GM12878 (cell line): ENCODE results near the gene POFUT2. TPM values are rescaled to one million over a fixed set of nuclear protein-coding genes. Genes with fewer than 3 reads are reported as not detected.
A peak's percentile ranks its signal among the peaks of the same experiment; 100 is the strongest.

Experiments
- ATAC-seq: fragments of 200-7000 bp; cut with Tn5 transposase; 3 replicates; pipeline ENCODE4 v1.9.1; 2020; ENCODE audit warnings: mild to moderate bottlenecking, moderate library complexity
- BruUV-seq: library from RNA; stranded (reverse); fragments of 400-500 nt; replicated peaks from 2 replicates; lab custom pipeline; 2021; lab: Mats Ljungman, UMichigan
- CTCF ChIA-PET: fragments of 300-600 bp; sonication (Branson Sonifier 250); formaldehyde crosslinking; extraction: SDS; loops from one replicate; lab custom pipeline; 2021; ENCODE audit warnings: inconsistent platforms; lab: Yijun Ruan, JAX
- POLR2A ChIA-PET: fragments of 350-600 bp; formaldehyde crosslinking; extraction: SDS; loops from one replicate; lab custom pipeline; 2021; ENCODE audit warnings: inconsistent platforms; lab: Charles Lee
- RAD21 ChIA-PET: fragments of 300-600 bp; sonication (Branson Sonifier 250); formaldehyde crosslinking; loops from one replicate; lab custom pipeline; 2023; ENCODE audit warnings: antibody characterized with exemption; ENCODE audit not compliant: unreplicated experiment; lab: Charles Lee
- SMC1A ChIA-PET: fragments of 300-600 bp; sonication (Branson Sonifier 250); formaldehyde crosslinking; loops from one replicate; lab custom pipeline; 2023; ENCODE audit not compliant: unreplicated experiment, uncharacterized antibody; lab: Charles Lee
- DNase-seq: peaks from one replicate; pipeline ENCODE4 v3.0.0-alpha.2; 2011; ENCODE audit warnings: low read depth, low spot score
- FAIRE-seq: peaks from 3 replicates; lab custom pipeline; 2011; peaks lifted over from hg19 to GRCh38; lab: Jason Lieb, UNC
- H2AFZ ChIP-seq: 2 replicates; pipeline ENCODE4 v1.6.0; 2011; ENCODE audit warnings: low read depth, low read length, control low read depth; ENCODE audit not compliant: control insufficient read depth
- H3K27ac ChIP-seq: 2 replicates; pipeline ENCODE4 v1.5.1; 2011; ENCODE audit warnings: control low read depth; ENCODE audit not compliant: control insufficient read depth, insufficient read depth
- H3K27me3 ChIP-seq, 2 experiments: replicated peaks in 1 of 2; 2 replicates each; pipeline versions ENCODE4 v1.6.0 to v1.6.1; 2011; ENCODE audit warnings: low read length in 1 of 2; ENCODE audit not compliant: control insufficient read depth in 2 of 2, insufficient read depth in 2 of 2
- H3K36me3 ChIP-seq, 2 experiments: 2 replicates each; pipeline ENCODE4 v1.5.1; 2011; ENCODE audit warnings: low read length in 1 of 2; ENCODE audit not compliant: control insufficient read depth in 2 of 2, insufficient read depth in 2 of 2
- H3K4me1 ChIP-seq: 2 replicates; pipeline ENCODE4 v1.6.1; 2011; ENCODE audit warnings: mild to moderate bottlenecking, low read length, moderate library complexity, mixed read lengths; ENCODE audit not compliant: control insufficient read depth, insufficient read depth
- H3K4me2 ChIP-seq: 2 replicates; pipeline ENCODE4 v1.6.0; 2011; ENCODE audit warnings: control low read depth; ENCODE audit not compliant: control insufficient read depth, insufficient read depth
- H3K4me3 ChIP-seq: fragments of 200-600 bp; sonication (generic); 2 replicates; pipeline ENCODE4 v1.5.1; 2016
- H3K79me2 ChIP-seq: 2 replicates; pipeline ENCODE4 v1.6.0; 2011; ENCODE audit warnings: low read length; ENCODE audit not compliant: control insufficient read depth, insufficient read depth
- H3K9ac ChIP-seq: 2 replicates; pipeline ENCODE4 v1.8.0; 2011; ENCODE audit warnings: low read length, control low read depth, mixed read lengths; ENCODE audit not compliant: control insufficient read depth, insufficient read depth
- H3K9me3 ChIP-seq: replicated peaks from 3 replicates; pipeline ENCODE4 v1.5.1; 2011; ENCODE audit warnings: mild to moderate bottlenecking, low read length; ENCODE audit not compliant: control insufficient read depth, insufficient read depth
- H4K20me1 ChIP-seq: 2 replicates; pipeline ENCODE4 v1.6.0; 2011; ENCODE audit not compliant: control insufficient read depth, insufficient read depth
- E4F1 ChIP-seq: fragments of 450-650 bp; IDR thresholded peaks from 2 replicates; pipeline ENCODE4 v1.6.1; 2018; ENCODE audit warnings: borderline replicate concordance, mild to moderate bottlenecking; ENCODE audit not compliant: partially characterized antibody
- MEF2A ChIP-seq: IDR thresholded peaks from 2 replicates; pipeline ENCODE4 v1.6.1; 2011; ENCODE audit warnings: low read depth, mild to moderate bottlenecking, low read length, moderate library complexity; ENCODE audit not compliant: insufficient read depth
- TCF3 ChIP-seq: IDR thresholded peaks from 2 replicates; pipeline ENCODE4 v1.6.1; 2012; ENCODE audit warnings: low read depth, mild to moderate bottlenecking, low read length, borderline replicate concordance; ENCODE audit not compliant: insufficient read depth
- WGBS: methylation state at CpG from one replicate; pipeline ENCODE4 v1.1.6; 2016; ENCODE audit warnings: low lambda C conversion rate; ENCODE audit not compliant: insufficient replicate concordance, insufficient coverage; ENCODE audit errors: missing lambda C conversion rate; 5-methylcytosine and 5-hydroxymethylcytosine counted together
- in situ Hi-C: fragments of 300-500 bp; cut with MboI; formaldehyde crosslinking; loops from 9 replicates; pipeline ENCODE4 v1.14.3; 2018; ENCODE audit warnings: mixed read lengths
- intact Hi-C: fragments of 100-400 bp; cut with micrococcal nuclease; formaldehyde crosslinking; loops from one replicate; pipeline ENCODE4 v1.14.2; 2022; ENCODE audit not compliant: unreplicated experiment
- polyA plus RNA-seq, 11 experiments: library from polyadenylated mRNA; depleted of rRNA in 4 of 11; unstranded in 6 of 11; stranded (reverse) in 5 of 11; fragments of >200 nt; fragmentation: Nextera tagmentation in 4 of 11; fragmentation: Illumina TruSeq in 1 of 11; extraction: Ambion mirVana in 4 of 11; extraction: Trizol in 1 of 11; gene quantifications; 1 replicate in 1 of 11; 2 replicates in 10 of 11; pipeline versions ENCODE4 v1.2.1 to v1.2.3, GENCODE V29; 2011 to 2016; ENCODE audit warnings: inconsistent platforms in 2 of 11, missing spikeins in 2 of 11, low read depth in 1 of 11
- total RNA-seq, 4 experiments: library from RNA; depleted of rRNA in 3 of 4; stranded (reverse); fragments of >200 nt in 3 of 4; fragmentation: Illumina TruSeq in 1 of 4; extraction: Trizol in 1 of 4; gene quantifications; 2 replicates each; pipeline versions ENCODE4 v1.2.1 to v1.2.3, GENCODE V29; 2013 to 2021

The POFUT2 gene
- total and polyA plus RNA-seq, 10 of the 15 experiments (the other 5 are each of a cell fraction or from before 2014, with no cell fraction given), result 1.2 to 15.1 (median 6.8) TPM

GRCh38 chr21:45327441-45328197 lies 39.9 kb upstream of the POFUT2 start:
- no TSS peak for BruUV-seq
- ChIA-PET CTCF (no interaction called here), POLR2A (no interaction called here), RAD21 (no interaction called here), SMC1A (no interaction called here)
- Histone ChIP-seq H4K20me1 (no peaks in the 10 kb centered on the region), H3K9me3 (no peaks in the 10 kb centered on the region), H3K4me3 (no peak overlapping the region), H3K4me2 (no peak overlapping the region), H3K79me2 (no peaks in the 10 kb centered on the region), H3K9ac (no peak overlapping the region), H2AFZ (no peak overlapping the region), H3K27ac (no peak overlapping the region), H3K27me3 (no peaks in the 10 kb centered on the region; a peak in 1 of 4 replicates), H3K36me3 (no peaks in the 10 kb centered on the region), H3K4me1 (peaks cover 21% of the 10 kb centered on the region)
- in situ Hi-C loops (no loop called here), intact Hi-C loops (no loop called here)
- no peak for DNase-seq
- no peak for ATAC-seq
- no peak for TF ChIP-seq MEF2A
- FAIRE-seq, result no peak
- WGBS, result 18% methylated on average over 23 of the region's 23 CpGs

DNA sequence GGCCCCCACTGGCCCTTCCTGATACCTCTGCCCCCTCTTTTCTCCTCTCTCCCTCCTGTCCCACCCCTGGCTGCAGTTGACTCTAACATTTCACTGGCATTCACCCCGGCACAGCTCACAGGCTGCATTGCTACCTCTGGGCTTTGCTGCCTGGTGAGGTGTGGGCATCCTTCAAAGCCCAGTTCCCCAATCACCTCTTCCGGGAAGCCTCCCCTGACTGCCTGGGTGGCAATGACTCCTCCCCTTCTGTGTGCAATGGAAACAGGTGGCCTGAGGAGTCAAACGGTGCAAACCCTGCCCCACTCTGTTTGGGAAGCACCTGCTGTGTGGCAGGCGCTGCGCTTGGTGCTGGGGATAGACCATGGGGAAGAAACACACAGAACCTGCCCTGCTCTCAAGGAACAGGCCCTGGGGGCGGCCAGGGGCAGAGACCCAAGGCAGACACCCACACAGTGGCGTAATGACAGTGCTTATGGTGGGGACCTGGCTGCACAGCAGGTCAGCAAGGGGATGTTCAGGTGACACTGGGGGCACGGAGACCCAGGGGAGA lies 39.3 kb upstream of the POFUT2 start:
- Histone ChIP-seq H3K79me2 (no peaks in the 10 kb centered on the region), H4K20me1 (no peaks in the 10 kb centered on the region), H3K9ac (no peak overlapping the region), H3K27me3 (no peaks in the 10 kb centered on the region; a peak in 1 of 4 replicates), H3K36me3 (no peaks in the 10 kb centered on the region), H3K4me3 (no peak overlapping the region), H3K4me1 (peaks cover 21% of the 10 kb centered on the region), H3K27ac (no peak overlapping the region), H3K9me3 (no peaks in the 10 kb centered on the region), H2AFZ (no peak overlapping the region), H3K4me2 (no peak overlapping the region)
- POLR2A ChIA-PET, result no interaction called here
- WGBS, result under 1% methylated on average over 8 of the region's 8 CpGs
- RAD21 ChIA-PET, result no interaction called here
- ATAC-seq (peak; percentile 41), FAIRE-seq (no peak), DNase-seq (no peak)
- CTCF ChIA-PET, result no interaction called here
- in situ Hi-C loops, result no loop called here
- TF ChIP-seq TCF3, result 0 out of 2 replicates have a peak, but pooled peaks have one; percentile 19
- no peak for TF ChIP-seq E4F1
- SMC1A ChIA-PET, result no interaction called here
- no TSS peak for BruUV-seq
- intact Hi-C loops, result no loop called here
